IPS DF 6.9 (cell line): ENCODE results near the gene TRAPPC14.

Experiments used
- DNase-seq: peaks from one replicate; pipeline ENCODE4 v3.0.0-alpha.2; 2013; ENCODE audit warnings: low read depth, low spot score
- H3K27ac ChIP-seq: one replicate; pipeline ENCODE4 v1.5.1; 2013; ENCODE audit warnings: low read length, control low read depth
- H3K27me3 ChIP-seq: 2 replicates; pipeline ENCODE4 v1.6.1; 2013; ENCODE audit warnings: mild to moderate bottlenecking, low read length; ENCODE audit not compliant: control insufficient read depth, insufficient read depth
- H3K36me3 ChIP-seq: 2 replicates; pipeline ENCODE4 v1.6.1; 2013; ENCODE audit warnings: low read length; ENCODE audit not compliant: control insufficient read depth, insufficient read depth
- H3K4me1 ChIP-seq: 2 replicates; pipeline ENCODE4 v1.6.1; 2013; ENCODE audit warnings: low read length; ENCODE audit not compliant: control insufficient read depth, insufficient read depth
- H3K4me3 ChIP-seq: 2 replicates; pipeline ENCODE4 v1.5.1; 2013; ENCODE audit warnings: mild to moderate bottlenecking, low read length
- H3K9me3 ChIP-seq: 2 replicates; pipeline ENCODE4 v1.6.1; 2013; ENCODE audit warnings: low read length, inconsistent platforms; ENCODE audit not compliant: control insufficient read depth, insufficient read depth
- WGBS: extraction: QIAGEN DNeasy Blood & Tissue Kit; methylation state at CpG from one replicate; pipeline ENCODE4 v1.1.7; 2013; ENCODE audit warnings: mixed read lengths, missing lambda C conversion rate; ENCODE audit not compliant: insufficient read length, insufficient coverage; 5-methylcytosine and 5-hydroxymethylcytosine counted together

Gene TRAPPC14

GRCh38 chr7:100107125-100107737 lies 51.3 kb downstream of the TRAPPC14 start:
- no peak overlapping the region for H3K4me3 ChIP-seq
- no peaks in the 10 kb centered on the region for H3K4me1 ChIP-seq
- no peaks in the 10 kb centered on the region for H3K27me3 ChIP-seq
- H3K9me3 ChIP-seq: no peaks in the 10 kb centered on the region
- DNase-seq: no peak
- H3K27ac ChIP-seq: no peak overlapping the region
- no CpG with 5 or more reads among the region's 25 CpGs for WGBS
- H3K36me3 ChIP-seq: peaks cover 33% of the 10 kb centered on the region

GRCh38 chr7:100106633-100107032 lies 51.9 kb downstream of the TRAPPC14 start:
- Histone ChIP-seq H3K27me3 (no peaks in the 10 kb centered on the region), H3K4me3 (no peak overlapping the region), H3K9me3 (no peaks in the 10 kb centered on the region), H3K27ac (no peak overlapping the region), H3K4me1 (no peaks in the 10 kb centered on the region), H3K36me3 (peaks cover 27% of the 10 kb centered on the region)
- no CpG with 5 or more reads among the region's 17 CpGs for WGBS
- no peak for DNase-seq

GRCh38 chr7:100105534-100105933 lies 53.0 kb downstream of the TRAPPC14 start:
- WGBS: no CpG with 5 or more reads among the region's 4 CpGs
- H3K9me3 ChIP-seq: no peaks in the 10 kb centered on the region
- no peaks in the 10 kb centered on the region for H3K4me1 ChIP-seq
- peaks cover 21% of the 10 kb centered on the region; the same call in 1 of the 2 replicates for H3K36me3 ChIP-seq
- no peaks in the 10 kb centered on the region for H3K27me3 ChIP-seq
- no peak overlapping the region for H3K4me3 ChIP-seq
- no peak for DNase-seq
- H3K27ac ChIP-seq: no peak overlapping the region
